SW480 (cell line): ENCODE results near the gene SNX5.

ENCODE experiments used
- DNase-seq: peaks from one replicate; pipeline ENCODE4 v3.0.0-alpha.2; 2016; ENCODE audit warnings: low spot score

Gene SNX5

GRCh38 chr20:17968366-17969277, at the start of gene SNX5, which contains the start of gene MGME1:
Gene SNX5 (minus strand): TSS chr20:17968794. CDS start chr20:17968425, 369 bp downstream.
Gene MGME1 (plus strand): TSS chr20:17969018. CDS start chr20:17969860, 842 bp downstream.
- peak; percentile 98 for DNase-seq

GRCh38 chr20:18018100-18018499, 49.5 kb upstream of the SNX5 start:
- DNase-seq = no peak

GRCh38 chr20:18016772-18017171, 48.2 kb upstream of the SNX5 start:
- DNase-seq = no peak

GRCh38 chr20:18014411-18014810, 45.8 kb upstream of the SNX5 start:
- no peak for DNase-seq

- DNase-seq = no peak
These were observed 44.3 kb upstream of the SNX5 start for GRCh38 chr20:18012901-18013300.

DNA sequence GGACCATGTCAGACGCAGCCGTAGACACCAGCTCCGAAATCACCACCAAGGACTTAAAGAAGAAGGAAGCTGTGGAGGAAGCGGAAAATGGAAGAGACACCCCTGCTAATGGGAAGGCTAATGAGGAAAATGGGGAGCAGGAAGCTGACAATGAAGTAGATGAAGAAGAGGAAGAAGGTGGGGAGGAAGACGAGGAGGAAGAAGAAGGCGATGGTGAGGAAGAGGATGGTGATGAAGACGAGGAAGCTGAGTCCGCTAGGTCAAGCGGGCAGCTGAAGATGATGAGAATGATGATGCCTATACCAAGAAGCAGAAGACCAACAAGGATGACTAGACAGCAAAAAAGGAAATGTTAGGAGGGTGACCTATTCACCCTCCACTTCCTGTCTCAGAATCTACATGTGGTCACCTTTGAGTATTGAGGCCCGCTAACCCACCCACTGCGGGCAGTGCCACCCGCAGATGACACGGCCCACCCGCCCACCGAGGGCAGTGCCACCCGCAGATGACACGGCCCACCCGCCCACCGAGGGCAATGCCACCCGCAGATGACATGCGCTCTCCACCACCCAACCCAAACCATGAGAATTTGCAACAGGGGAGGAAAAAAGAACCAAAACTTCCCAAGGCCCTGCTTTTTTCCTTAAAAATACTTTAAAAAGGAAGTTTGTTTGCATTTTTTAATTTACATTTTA, 43.5 kb upstream of the SNX5 start:
- DNase-seq = no peak

- no peak for DNase-seq
These were observed 42.9 kb upstream of the SNX5 start for GRCh38 chr20:18011482-18011881.

DNA sequence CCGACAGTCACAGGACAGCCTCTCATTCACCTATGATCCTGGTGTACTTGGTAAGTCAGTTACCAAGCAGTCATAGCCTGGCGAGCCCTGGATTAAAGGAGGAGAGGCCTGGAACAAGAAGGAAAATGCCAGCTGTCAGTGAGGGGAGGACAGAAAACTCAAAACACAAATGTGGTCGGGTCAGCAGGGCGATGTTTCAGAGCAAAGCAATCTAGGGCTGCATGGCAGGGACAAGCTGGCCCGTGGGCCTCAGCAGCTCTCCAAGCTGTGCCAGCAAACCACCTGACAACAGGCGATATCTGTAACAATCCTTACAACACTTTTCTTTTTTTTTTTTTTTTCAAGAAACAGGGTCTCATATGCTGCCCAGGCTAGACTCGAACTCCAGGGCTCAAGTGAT, 40.5 kb upstream of the SNX5 start:
- DNase-seq = no peak

DNA sequence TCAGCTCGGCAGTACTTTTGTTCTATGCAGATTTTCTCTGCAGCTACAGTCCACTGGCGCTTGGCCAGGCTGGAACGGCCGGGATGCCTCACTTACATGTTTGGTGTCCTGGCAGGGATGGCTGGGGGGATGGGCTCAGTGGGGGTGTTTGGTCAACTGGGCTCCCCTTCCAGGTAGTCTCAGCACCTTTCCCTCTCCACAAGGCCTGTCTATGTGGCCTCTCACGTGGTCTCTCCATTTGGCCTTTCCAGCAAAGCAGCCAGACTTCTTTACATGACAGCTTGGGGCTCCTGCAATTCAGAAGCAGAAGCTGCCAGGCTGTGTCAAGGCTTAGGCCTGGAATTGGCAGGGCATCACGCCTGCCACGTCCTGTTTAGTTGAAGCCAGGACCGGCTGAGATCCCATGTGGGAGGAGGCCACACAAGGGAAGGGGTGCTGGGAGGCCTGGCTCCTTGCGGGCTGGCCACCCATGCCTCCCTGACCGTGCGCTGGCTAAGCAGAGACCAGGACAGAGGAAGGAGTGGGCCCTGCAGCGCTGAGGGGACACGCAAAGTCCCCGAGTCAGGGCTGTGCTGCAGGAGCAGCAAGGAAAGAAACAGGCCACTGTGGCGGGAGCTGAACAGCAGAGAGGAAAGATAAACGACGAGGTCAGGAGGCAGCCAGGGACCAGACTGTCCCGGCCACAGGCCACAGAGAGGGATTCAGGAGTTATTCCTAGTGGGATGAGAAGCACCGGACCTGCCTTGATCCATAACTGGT, 39.1 kb upstream of the SNX5 start:
- DNase-seq = no peak

- no peak for DNase-seq
These were observed 38.1 kb upstream of the SNX5 start for GRCh38 chr20:18006684-18007083.

- no peak for DNase-seq
These were observed 37.4 kb upstream of the SNX5 start for GRCh38 chr20:18005990-18006364.

DNA sequence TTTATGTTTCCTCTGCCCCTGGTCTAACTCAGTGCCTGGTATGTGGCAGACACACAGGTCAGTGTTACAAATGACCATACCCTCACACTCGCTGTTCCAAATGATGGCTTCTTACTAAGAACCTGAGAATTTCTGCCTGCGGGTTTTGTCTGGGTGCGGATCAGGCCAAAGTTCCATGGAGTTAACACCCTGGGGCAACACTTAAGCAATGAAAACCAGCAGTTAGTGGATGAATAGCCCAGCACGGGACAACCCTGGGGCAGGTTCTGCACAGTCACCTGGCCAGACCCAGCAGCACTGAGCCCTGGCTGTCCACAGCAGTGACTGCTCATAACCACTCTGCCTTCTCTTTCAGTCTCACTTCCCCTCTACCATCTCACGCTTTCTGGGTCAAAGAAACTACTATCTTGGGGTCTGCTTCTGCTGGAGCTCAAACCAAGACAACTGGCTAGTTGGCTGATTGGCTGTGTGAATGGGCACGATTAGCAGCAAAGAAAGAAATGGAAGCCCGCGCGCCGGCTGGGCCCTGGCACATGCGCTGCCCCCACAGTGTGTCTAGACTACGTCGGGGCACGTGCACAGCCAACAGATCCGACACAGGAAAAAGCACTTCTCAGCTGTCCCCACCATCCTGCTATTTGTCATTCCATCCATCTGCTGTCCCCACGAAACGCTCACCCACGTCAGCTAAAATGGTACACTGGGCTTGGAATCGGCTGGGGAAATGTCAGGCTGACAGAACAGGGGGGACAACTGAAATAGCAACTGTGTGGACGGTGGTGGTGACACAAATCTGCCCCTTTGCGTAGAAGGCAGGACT, 36.8 kb upstream of the SNX5 start:
- no peak for DNase-seq

GRCh38 chr20:18004384-18005031, 35.9 kb upstream of the SNX5 start:
- DNase-seq = no peak

DNA sequence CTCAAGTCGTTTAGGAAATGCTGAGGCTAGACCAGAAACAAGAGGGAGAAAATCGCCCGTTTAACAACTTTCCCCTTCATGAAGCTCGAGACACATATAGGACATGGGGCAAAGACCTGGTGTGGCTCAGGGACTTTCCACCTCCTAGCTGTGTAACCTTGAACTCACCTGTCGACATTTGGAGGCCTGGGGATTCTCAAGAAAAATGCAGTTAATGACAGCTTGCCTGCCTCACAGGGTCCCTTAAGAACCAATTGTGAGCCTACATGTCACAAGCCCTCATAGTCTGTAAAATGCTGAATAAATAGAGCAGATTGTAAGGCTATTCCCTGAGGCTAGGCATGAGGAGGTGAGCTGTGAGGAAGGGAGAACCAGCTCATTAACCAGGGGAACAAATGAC, 35.3 kb upstream of the SNX5 start:
- no peak for DNase-seq

GRCh38 chr20:18001131-18001921, 32.7 kb upstream of the SNX5 start:
- DNase-seq = no peak

GRCh38 chr20:17999566-17999965, 31.0 kb upstream of the SNX5 start:
- no peak for DNase-seq

- no peak for DNase-seq
These were observed 29.9 kb upstream of the SNX5 start for GRCh38 chr20:17998446-17998845.

DNA sequence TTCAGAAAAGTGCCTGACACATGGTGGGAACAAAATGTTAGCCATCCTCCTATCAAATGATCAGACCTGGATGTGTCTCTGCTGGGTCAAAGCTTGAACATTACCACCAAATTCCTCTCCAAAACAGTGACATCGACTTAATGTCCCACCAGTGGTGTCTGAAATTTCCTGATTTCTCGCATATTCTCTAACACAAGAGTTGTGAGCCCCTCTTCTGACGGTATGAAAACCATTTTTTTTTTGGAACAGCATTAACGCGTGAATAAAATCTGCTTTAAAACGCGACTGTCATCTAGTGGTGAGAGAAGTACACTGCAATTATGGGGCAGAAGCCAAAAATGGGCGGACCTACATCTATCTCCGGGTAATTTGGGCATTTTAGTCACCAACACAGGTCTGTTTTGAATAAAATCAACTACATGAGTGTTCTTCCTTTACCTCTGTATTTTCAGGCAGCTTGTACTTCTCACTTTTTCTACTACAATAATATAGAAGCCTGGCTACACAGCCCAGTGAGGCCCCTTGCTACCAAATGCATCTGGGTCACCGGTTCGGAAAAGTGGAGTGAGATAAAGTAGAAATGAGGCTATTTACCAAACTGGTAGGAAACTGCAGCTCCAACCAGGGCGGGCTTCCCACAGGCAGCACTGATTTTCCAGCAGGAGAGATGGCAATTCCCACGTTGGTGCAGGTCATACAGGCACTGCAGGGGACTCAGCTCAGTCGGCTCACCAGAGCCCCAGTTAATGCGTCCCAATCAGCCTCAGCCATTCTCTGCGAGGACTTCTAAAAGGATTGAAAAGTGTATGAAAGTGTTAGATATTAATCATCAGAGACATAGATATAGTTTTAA, 27.6 kb upstream of the SNX5 start:
- peak; percentile 47 for DNase-seq

DNA sequence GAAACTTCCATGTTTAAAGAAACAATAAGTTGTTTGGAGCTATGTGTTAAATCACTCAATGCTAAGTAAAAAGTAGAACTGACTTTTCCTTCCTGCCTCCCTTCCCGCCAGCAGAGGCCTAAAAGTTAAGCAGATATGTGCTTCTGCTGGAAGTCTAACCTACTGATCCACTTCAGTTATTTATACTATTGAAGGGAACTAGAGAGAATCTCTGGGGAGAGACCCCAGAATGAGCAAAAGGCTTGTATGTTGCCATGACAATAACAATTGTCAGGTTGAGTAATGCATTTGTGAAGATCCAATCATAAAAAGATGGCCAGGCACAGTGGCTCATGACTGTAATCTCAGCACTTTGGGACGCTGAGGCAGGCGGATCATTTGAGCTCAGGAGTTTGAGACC, 25.0 kb upstream of the SNX5 start:
- no peak for DNase-seq
